ENCODE data around the gene ATXN2L.
"Not testable (repeated sequence)": the region's sequence is repeated elsewhere in the genome, so short reads cannot be mapped to it uniquely, and the experiment has no call there.

ATXN2L gene

GRCh38 chr16:28836761-28837064 lies 13.9 kb downstream of the ATXN2L start:
- DNase-seq: no peak

DNA sequence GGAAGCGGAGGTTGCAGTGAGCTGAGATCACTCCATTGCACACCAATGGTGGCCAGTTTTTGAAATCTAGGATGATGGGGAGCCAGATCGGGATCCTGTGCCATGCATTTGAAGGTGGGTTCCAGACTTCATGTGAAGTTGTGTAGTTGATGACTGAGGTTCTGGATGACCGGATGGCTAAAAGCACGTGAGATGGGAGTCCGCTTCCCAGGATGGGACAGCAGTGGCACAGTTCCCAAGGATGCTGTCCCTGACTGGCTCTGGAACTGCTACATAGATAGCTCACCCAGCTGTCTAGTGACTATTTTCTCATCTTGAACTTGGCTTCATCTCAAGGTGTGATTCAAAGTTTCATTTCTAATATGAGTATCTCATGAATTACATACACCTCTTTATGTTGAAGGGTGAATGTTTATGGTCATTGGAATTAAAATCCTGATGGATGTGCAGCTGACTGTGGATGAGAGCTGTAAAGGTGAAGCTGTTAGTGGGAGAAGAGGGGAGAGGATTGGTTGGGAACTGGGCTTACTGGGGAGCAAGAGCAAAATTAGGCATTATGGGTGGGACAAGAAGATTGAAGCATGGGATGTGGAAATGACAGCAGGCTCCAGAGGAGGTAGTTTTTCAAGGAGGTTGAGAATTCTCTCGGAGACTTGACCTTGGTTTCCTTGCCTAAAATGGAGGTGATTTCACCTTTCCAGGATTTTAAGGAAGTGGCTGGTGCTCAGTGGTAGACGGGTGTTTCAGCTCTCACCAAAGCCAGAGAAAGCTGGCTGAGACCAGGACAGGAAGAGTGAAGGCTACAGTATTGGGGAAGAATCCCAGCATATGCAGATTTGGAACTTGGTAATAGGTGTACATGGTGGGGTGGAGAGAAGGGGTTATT lies 15.1 kb downstream of the ATXN2L start:
- DNase-seq: no peak

GRCh38 chr16:28838558-28838918 lies 15.7 kb downstream of the ATXN2L start:
- DNase-seq: no peak

GRCh38 chr16:28839004-28839639 lies 16.3 kb downstream of the ATXN2L start:
- DNase-seq: no peak

- DNase-seq: peak; percentile 25 to 45
These were observed 17.1 kb downstream of the ATXN2L start for GRCh38 chr16:28839899-28840298.

GRCh38 chr16:28842696-28843095 lies 19.9 kb downstream of the ATXN2L start:
- DNase-seq: no peak

GRCh38 chr16:28843766-28844165 lies 21.0 kb downstream of the ATXN2L start:
- DNase-seq: no peak

DNA sequence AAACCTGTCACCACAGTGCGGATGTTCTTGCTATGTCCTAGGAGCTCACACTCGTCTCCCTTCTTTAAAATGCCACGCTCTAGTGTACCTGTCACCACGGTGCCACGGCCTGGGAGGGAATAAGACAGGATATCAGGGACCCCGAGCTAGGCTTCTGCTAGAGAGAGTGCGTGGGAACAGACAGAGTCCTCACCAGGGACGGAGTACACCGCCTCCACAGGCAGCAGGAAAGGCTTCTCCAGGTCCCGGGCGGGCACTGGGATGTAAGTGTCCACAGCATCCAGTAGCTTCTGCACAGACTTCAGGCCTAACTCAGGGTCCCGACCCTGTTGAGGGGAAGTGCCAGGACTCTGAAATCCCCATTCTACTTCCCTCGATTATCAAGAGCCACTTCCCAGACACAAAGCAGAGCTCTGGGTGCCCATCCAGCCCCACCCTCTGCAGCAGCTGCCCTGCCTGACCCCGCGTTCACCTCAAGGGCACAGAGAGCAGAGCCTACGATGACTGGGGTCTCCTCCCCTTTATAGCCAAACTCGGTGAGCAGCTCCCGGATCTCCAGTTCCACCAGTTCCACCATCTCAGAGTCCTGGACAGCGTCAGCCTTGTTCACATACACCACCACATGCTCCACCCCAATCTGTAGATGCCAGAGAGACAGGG lies 21.6 kb downstream of the ATXN2L start:
- DNase-seq: no peak

DNA sequence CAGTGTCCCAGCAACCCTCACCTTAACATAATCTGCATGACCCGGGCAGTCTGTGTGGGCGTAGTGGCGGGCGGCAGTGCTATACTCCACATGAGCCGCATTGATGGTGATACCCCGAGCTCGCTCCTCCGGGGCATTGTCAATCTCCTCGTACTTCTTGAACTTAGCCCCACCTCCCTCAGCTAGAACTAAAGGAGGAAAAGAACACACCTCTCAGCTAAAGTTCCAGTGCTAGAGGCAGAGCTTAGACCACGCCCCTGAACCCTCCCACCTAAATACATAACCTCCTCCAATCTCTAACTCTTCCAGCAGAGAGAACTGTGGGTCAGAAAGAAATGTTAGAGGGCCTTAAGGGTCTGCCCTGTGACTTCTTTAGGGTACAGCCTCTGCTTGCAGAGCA lies 22.5 kb downstream of the ATXN2L start:
- DNase-seq: peak in 1 of 2 donors; percentile 29

DNA sequence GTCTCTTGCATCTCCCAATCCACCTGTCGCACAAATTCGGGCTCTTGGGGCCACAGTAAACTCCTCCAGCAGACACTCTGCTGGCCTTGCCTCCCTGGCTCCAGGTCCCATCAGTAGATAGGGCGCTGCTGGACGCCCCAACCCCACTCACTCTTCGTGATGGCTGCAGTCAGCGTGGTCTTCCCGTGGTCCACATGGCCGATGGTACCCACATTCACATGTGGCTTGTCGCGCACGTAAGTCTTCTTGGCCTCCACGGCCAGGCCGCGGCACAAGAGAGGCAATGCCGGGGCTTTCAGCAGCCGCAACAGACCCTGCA lies 22.9 kb downstream of the ATXN2L start:
- peak in 1 of 2 donors; percentile 3 for DNase-seq

- DNase-seq: peak; percentile 98 to 99
These were observed 23.5 kb downstream of the ATXN2L start, which contains the start of gene TUFM for GRCh38 chr16:28846080-28846932. Gene TUFM (minus strand): TSS chr16:28846348. CDS start chr16:28846269, 79 bp downstream.

GRCh38 chr16:28846933-28847273 lies 24.1 kb downstream of the ATXN2L start:
- no peak for DNase-seq

GRCh38 chr16:28858421-28858820 lies 35.6 kb downstream of the ATXN2L start:
- DNase-seq: no peak

GRCh38 chr16:28859326-28859725 lies 36.5 kb downstream of the ATXN2L start:
- DNase-seq: no peak

DNA sequence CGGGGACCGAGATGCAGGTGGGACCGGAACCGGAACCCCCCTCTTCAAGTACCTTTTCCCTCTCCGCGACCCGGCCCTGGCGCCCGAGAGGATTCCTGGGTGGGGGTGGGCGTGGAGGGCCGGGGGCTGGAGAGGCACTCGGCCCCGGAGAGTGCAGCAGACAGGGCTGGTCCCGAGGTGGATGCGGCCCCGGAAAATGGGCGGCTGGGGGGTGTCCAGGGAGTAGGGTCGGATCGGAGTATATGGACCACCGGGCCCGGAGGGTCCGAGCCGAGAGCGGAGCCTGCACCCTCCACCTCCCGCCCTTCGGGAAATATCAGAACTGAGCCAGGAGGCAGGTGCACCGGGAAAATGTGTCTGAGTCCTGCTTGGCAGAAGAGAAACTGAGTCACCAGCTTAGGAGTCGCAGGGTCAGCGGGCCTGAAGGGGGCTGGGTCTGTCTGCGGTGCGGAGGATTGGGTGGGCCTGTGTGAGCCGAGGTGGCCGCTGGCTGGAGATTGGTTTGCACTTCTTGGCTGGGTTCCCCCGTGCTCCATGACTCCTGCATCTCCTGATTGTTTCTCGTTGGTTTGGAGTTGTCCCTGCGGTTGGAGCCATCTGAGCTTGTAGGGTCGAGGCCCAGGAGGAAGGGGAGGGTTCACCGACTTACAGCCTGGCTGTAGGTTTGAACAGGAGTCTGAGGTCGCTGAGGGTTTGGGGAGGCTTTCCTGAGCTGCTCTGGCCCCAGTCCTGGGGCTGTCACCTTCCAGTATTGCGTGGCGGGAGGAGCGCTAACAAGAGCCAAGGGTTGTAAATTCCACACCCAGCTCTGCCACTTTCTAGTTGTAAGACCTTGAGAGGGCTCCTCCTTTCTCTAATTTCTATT lies 41.4 kb downstream of the ATXN2L start:
- DNase-seq: peak in 1 of 2 donors; percentile 35

DNA sequence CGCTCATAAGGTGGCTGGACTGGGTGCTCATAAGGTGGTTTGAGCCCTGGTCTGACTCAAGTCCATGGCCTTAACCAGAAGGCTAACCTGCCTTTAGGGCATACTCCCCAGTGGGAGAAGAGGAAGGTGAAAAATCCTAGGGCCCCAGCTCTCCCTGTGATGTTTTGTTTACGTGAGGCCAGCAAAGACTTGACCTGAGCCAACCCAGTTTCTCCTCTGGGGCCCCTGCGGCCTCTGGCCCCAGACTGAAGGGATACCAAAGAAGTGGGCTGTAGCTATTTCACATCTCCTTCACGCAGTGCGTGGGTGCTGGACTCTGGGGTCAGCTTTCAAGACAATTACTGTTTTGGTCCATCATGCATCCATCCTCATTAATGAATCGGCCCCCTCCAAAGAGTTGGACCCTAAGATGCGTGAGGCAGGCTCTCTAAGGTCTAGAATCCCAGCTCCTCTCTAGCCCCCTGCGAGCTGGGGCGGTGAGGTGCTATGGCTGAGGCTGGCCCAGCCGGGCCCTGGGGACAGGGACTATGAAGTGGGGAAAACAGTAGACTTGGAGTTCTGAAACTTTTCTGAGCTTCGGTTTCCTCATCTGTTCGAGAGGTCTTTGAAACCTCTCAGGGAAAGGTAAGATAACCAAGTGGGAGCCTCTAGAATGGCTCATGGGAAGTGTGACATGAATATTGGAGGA lies 42.3 kb downstream of the ATXN2L start:
- no peak for DNase-seq

DNA sequence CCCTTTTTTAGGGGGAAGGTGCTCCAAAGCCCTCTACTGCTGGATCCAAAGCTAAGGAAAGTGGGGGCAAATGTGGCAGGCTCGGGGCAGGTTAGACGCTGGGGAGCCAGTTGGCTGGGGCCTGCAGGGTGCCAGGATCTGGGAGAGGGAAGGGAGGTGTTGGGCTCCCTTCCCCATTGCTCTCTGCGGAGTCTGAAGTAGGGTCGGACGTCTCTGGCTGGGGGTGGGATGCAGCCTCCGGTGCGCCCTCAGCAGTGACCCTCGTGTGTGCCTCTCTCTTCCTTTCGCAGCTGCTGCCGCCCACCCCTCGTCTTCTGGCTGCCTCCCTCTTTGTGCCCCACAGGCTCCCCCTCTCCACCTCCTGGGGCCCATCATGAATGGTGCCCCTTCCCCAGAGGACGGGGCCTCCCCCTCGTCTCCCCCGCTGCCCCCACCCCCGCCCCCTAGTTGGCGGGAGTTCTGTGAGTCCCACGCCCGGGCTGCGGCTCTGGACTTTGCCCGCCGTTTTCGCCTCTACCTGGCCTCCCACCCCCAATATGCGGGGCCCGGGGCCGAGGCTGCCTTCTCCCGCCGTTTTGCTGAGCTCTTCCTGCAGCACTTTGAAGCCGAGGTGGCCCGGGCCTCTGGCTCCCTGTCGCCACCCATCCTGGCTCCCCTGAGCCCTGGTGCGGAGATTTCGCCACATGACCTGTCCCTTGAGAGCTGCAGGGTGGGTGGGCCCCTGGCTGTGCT lies 43.1 kb downstream of the ATXN2L start:
- no peak for DNase-seq

DNA sequence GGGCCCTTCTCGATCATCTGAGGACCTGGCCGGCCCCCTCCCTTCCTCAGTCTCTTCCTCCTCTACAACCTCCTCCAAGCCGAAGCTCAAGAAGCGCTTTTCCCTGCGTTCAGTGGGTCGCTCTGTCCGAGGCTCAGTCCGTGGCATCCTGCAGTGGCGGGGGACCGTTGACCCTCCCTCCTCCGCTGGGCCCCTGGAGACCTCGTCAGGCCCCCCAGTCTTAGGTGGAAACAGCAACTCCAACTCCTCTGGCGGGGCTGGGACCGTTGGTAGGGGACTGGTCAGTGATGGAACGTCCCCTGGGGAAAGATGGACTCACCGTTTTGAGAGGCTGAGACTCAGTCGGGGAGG lies 43.6 kb downstream of the ATXN2L start:
- no peak for DNase-seq

- DNase-seq: no peak
These were observed 44.4 kb downstream of the ATXN2L start for GRCh38 chr16:28867241-28867640.

DNA sequence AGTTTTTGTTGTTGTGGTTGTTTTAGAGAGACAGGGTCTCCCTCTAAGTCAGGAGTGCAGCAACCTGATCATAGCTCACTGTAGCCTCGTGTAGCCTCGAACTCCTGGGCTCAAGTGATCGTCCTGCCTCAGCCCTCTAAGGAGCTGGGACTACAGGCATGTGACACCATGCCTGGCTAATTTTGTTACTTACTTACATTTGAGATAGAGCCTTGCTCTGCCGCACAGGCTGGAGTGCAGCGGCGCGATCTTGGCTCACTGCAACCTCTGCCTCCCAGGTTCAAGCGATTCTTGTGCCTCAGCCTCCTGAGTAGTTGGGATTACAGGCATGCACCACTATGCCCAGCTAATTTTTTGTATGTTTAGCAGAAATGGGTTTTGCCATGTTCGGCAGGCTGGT lies 44.8 kb downstream of the ATXN2L start:
- not testable (repeated sequence) for DNase-seq

GRCh38 chr16:28869201-28869600 lies 46.4 kb downstream of the ATXN2L start:
- no peak for DNase-seq

Data from inflammatory macrophage (primary cell).